ENCODE measurements around the gene CLIP2.
"Not testable (repeated sequence)": the region's sequence is repeated elsewhere in the genome, so short reads cannot be mapped to it uniquely, and the experiment has no call there.

The CLIP2 gene

GRCh38 chr7:74289018-74289658, at the start of gene CLIP2:
CLIP2 (plus strand) TSS chr7:74289407; CDS start chr7:74317547, 28,140 bp downstream.
- no peaks in the 10 kb centered on the region for H3K36me3 ChIP-seq (ENCODE audit: control insufficient read depth, insufficient read depth, low read length)
- H3K27ac ChIP-seq (ENCODE audit: low read depth, low read length): no peak within 1 kb of the TSS
- H3K4me3 ChIP-seq (ENCODE audit: low read depth, low read length): peak within 1 kb of the TSS; percentile 94
- peaks cover 36% of the 10 kb centered on the region for H3K4me1 ChIP-seq (ENCODE audit: control insufficient read depth, insufficient read depth, low read length)
- H3K9ac ChIP-seq (ENCODE audit: low read length): peak within 1 kb of the TSS; percentile 79
- no peaks in the 10 kb centered on the region for H3K9me3 ChIP-seq (ENCODE audit: control insufficient read depth, insufficient read depth, low read depth, low read length)
- H3K27me3 ChIP-seq (ENCODE audit: control insufficient read depth, insufficient read depth, low read length): peaks cover 9% of the 10 kb centered on the region

DNA sequence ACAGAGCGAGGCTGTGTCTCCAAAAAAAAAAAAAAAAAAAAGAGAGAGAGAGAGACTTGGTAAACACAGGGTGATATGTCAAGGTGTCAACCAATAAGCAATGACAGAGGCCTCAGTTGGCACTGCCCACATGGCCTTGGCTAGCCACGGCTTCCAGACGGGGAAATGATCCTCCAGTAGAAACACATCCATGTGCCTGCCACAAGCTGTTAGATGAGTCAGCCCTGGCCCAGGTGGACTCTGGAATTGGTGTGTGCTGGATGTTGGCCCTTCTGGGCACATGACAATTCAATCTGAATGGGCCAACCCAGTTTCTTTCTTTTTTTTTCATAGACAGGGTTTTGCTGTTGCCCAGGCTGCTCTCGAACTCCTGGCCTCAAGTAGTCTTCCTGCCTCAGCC, 48.7 kb upstream of the CLIP2 start:
- no peak overlapping the region for H3K27ac ChIP-seq (ENCODE audit: low read depth, low read length)
- no peak overlapping the region for H3K9ac ChIP-seq (ENCODE audit: low read length)
- no peaks in the 10 kb centered on the region for H3K9me3 ChIP-seq (ENCODE audit: control insufficient read depth, insufficient read depth, low read depth, low read length)
- no peak overlapping the region for H3K4me3 ChIP-seq (ENCODE audit: low read depth, low read length)
- H3K36me3 ChIP-seq (ENCODE audit: control insufficient read depth, insufficient read depth, low read length): peaks cover 95% of the 10 kb centered on the region
- H3K4me1 ChIP-seq (ENCODE audit: control insufficient read depth, insufficient read depth, low read length): no peaks in the 10 kb centered on the region
- H3K27me3 ChIP-seq (ENCODE audit: control insufficient read depth, insufficient read depth, low read length): no peaks in the 10 kb centered on the region

DNA sequence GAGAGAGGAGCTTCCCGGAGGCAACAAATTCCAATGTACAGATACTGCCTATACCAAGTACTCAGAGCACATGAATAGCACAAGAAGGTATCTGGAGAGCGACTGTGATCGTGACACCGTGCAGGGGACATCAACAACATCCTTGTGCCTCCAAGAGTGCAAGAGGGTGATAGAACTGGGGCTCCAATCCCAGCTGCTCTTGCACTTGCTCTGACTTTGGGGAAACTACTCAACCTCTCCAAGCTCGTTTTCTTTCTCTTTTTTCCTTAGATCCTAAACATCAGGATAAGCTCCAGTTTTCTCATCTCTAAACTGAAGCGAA, 47.1 kb upstream of the CLIP2 start:
- H3K27me3 ChIP-seq (ENCODE audit: control insufficient read depth, insufficient read depth, low read length): no peaks in the 10 kb centered on the region
- H3K4me3 ChIP-seq (ENCODE audit: low read depth, low read length): no peak overlapping the region
- peaks cover 89% of the 10 kb centered on the region for H3K36me3 ChIP-seq (ENCODE audit: control insufficient read depth, insufficient read depth, low read length)
- H3K4me1 ChIP-seq (ENCODE audit: control insufficient read depth, insufficient read depth, low read length): no peaks in the 10 kb centered on the region
- H3K9ac ChIP-seq (ENCODE audit: low read length): no peak overlapping the region
- no peak overlapping the region for H3K27ac ChIP-seq (ENCODE audit: low read depth, low read length)
- no peaks in the 10 kb centered on the region for H3K9me3 ChIP-seq (ENCODE audit: control insufficient read depth, insufficient read depth, low read depth, low read length)

GRCh38 chr7:74246497-74246896, 42.7 kb upstream of the CLIP2 start:
- Histone ChIP-seq H3K36me3 (ENCODE audit: control insufficient read depth, insufficient read depth, low read length) (peaks cover 88% of the 10 kb centered on the region), H3K9ac (ENCODE audit: low read length) (no peak overlapping the region), H3K4me1 (ENCODE audit: control insufficient read depth, insufficient read depth, low read length) (no peaks in the 10 kb centered on the region), H3K4me3 (ENCODE audit: low read depth, low read length) (no peak overlapping the region), H3K9me3 (ENCODE audit: control insufficient read depth, insufficient read depth, low read depth, low read length) (no peaks in the 10 kb centered on the region), H3K27ac (ENCODE audit: low read depth, low read length) (no peak overlapping the region), H3K27me3 (ENCODE audit: control insufficient read depth, insufficient read depth, low read length) (no peaks in the 10 kb centered on the region)

DNA sequence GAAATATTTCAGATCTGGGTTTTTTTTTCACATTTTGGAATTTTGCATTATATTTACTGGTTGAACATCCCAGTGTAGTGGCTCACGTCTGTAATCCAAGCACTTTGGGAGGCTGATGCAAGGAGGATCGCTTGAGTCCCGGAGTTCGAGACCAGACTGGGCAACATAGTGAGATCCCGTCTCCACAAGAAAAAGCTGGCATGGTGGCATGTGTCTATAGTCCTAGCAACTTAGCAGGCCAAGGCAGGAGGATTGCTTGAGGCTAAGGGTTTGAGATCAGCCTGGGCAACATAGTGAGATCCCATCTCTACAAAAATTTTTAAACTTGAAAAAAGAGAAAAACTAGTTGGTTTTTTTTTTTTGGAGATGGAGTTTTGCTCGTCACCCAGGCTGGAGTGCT, 41.1 kb upstream of the CLIP2 start:
- H3K27me3 ChIP-seq (ENCODE audit: control insufficient read depth, insufficient read depth, low read length): no peaks in the 10 kb centered on the region
- H3K4me3 ChIP-seq (ENCODE audit: low read depth, low read length): no peak overlapping the region
- no peaks in the 10 kb centered on the region for H3K4me1 ChIP-seq (ENCODE audit: control insufficient read depth, insufficient read depth, low read length)
- H3K36me3 ChIP-seq (ENCODE audit: control insufficient read depth, insufficient read depth, low read length): peaks cover 79% of the 10 kb centered on the region
- no peak overlapping the region for H3K27ac ChIP-seq (ENCODE audit: low read depth, low read length)
- H3K9ac ChIP-seq (ENCODE audit: low read length): no peak overlapping the region
- H3K9me3 ChIP-seq (ENCODE audit: control insufficient read depth, insufficient read depth, low read depth, low read length): no peaks in the 10 kb centered on the region

GRCh38 chr7:74249058-74249457, 40.1 kb upstream of the CLIP2 start:
- not testable (repeated sequence) for H3K4me3 ChIP-seq (ENCODE audit: low read depth, low read length); H3K4me1 ChIP-seq (ENCODE audit: control insufficient read depth, insufficient read depth, low read length); H3K27me3 ChIP-seq (ENCODE audit: control insufficient read depth, insufficient read depth, low read length); H3K9me3 ChIP-seq (ENCODE audit: control insufficient read depth, insufficient read depth, low read depth, low read length); H3K9ac ChIP-seq (ENCODE audit: low read length); H3K27ac ChIP-seq (ENCODE audit: low read depth, low read length)
- H3K36me3 ChIP-seq (ENCODE audit: control insufficient read depth, insufficient read depth, low read length): peaks cover 72% of the 10 kb centered on the region

GRCh38 chr7:74252893-74253292, 36.3 kb upstream of the CLIP2 start:
- Histone ChIP-seq H3K36me3 (ENCODE audit: control insufficient read depth, insufficient read depth, low read length) (peaks cover 43% of the 10 kb centered on the region), H3K9ac (ENCODE audit: low read length) (no peak overlapping the region), H3K27me3 (ENCODE audit: control insufficient read depth, insufficient read depth, low read length) (no peaks in the 10 kb centered on the region), H3K27ac (ENCODE audit: low read depth, low read length) (no peak overlapping the region), H3K4me3 (ENCODE audit: low read depth, low read length) (peak overlapping the region; percentile 95), H3K4me1 (ENCODE audit: control insufficient read depth, insufficient read depth, low read length) (no peaks in the 10 kb centered on the region), H3K9me3 (ENCODE audit: control insufficient read depth, insufficient read depth, low read depth, low read length) (no peaks in the 10 kb centered on the region)

DNA sequence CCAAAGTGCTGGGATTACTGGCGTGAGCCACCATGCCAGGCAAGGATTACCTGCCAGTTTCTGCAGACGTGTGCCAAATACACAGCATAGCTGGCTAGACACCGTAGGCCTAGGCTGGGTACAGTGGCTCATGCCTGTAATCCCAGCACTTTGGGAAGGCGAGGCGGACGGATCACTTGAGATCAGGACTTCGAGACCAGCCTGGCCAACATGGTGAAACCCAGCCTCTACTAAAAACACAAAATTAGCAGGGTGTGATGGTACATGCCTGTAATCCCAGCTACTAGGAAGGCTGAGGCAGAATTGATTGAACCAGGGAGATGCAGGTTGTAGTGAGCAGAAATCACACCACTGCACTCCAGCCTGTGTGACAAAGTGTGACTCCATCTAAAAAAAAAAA, 35.9 kb upstream of the CLIP2 start:
- peaks cover 38% of the 10 kb centered on the region for H3K36me3 ChIP-seq (ENCODE audit: control insufficient read depth, insufficient read depth, low read length)
- peak overlapping the region; percentile 98 for H3K9ac ChIP-seq (ENCODE audit: low read length)
- H3K27me3 ChIP-seq (ENCODE audit: control insufficient read depth, insufficient read depth, low read length): no peaks in the 10 kb centered on the region
- no peak overlapping the region for H3K27ac ChIP-seq (ENCODE audit: low read depth, low read length)
- no peaks in the 10 kb centered on the region for H3K4me1 ChIP-seq (ENCODE audit: control insufficient read depth, insufficient read depth, low read length)
- H3K9me3 ChIP-seq (ENCODE audit: control insufficient read depth, insufficient read depth, low read depth, low read length): no peaks in the 10 kb centered on the region
- H3K4me3 ChIP-seq (ENCODE audit: low read depth, low read length): peak overlapping the region; percentile 95

DNA sequence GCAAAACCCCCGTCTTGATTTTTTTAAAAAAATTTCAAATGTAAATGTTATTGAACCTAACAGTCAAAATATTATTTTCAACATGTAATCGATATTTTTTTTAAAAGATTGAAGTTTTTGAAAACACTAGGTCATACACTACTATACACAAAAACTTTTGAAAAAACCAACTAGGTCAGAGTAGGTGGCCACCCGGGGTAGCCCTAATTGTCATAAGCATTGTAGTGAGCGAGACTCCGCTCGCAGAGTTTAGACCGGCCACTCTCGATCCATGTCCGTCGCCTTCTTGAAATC, 35.4 kb upstream of the CLIP2 start:
- Histone ChIP-seq H3K9me3 (ENCODE audit: control insufficient read depth, insufficient read depth, low read depth, low read length) (no peaks in the 10 kb centered on the region), H3K4me1 (ENCODE audit: control insufficient read depth, insufficient read depth, low read length) (no peaks in the 10 kb centered on the region), H3K27ac (ENCODE audit: low read depth, low read length) (peak overlapping the region; percentile 95; the same call in 1 of the 2 replicates)

GRCh38 chr7:74254129-74254857, 34.9 kb upstream of the CLIP2 start, which contains the start of gene RFC2:
RFC2 (minus strand) TSS chr7:74254399; CDS start chr7:74254383, 16 bp downstream.
- H3K27me3 ChIP-seq (ENCODE audit: control insufficient read depth, insufficient read depth, low read length): no peaks in the 10 kb centered on the region
- no peaks in the 10 kb centered on the region for H3K4me1 ChIP-seq (ENCODE audit: control insufficient read depth, insufficient read depth, low read length)
- H3K27ac ChIP-seq (ENCODE audit: low read depth, low read length): peak within 1 kb of the TSS; percentile 95
- H3K4me3 ChIP-seq (ENCODE audit: low read depth, low read length): peak within 1 kb of the TSS; percentile 95
- peak within 1 kb of the TSS; percentile 98 for H3K9ac ChIP-seq (ENCODE audit: low read length)
- no peaks in the 10 kb centered on the region for H3K9me3 ChIP-seq (ENCODE audit: control insufficient read depth, insufficient read depth, low read depth, low read length)
- H3K36me3 ChIP-seq (ENCODE audit: control insufficient read depth, insufficient read depth, low read length): peaks cover 29% of the 10 kb centered on the region

More for the DNA sequence above, 35.4 kb upstream of the CLIP2 start:
- peaks cover 34% of the 10 kb centered on the region for H3K36me3 ChIP-seq (ENCODE audit: control insufficient read depth, insufficient read depth, low read length)
- no peaks in the 10 kb centered on the region for H3K27me3 ChIP-seq (ENCODE audit: control insufficient read depth, insufficient read depth, low read length)
- peak overlapping the region; percentile 98 for H3K9ac ChIP-seq (ENCODE audit: low read length)
- peak overlapping the region; percentile 95 for H3K4me3 ChIP-seq (ENCODE audit: low read depth, low read length)

DNA sequence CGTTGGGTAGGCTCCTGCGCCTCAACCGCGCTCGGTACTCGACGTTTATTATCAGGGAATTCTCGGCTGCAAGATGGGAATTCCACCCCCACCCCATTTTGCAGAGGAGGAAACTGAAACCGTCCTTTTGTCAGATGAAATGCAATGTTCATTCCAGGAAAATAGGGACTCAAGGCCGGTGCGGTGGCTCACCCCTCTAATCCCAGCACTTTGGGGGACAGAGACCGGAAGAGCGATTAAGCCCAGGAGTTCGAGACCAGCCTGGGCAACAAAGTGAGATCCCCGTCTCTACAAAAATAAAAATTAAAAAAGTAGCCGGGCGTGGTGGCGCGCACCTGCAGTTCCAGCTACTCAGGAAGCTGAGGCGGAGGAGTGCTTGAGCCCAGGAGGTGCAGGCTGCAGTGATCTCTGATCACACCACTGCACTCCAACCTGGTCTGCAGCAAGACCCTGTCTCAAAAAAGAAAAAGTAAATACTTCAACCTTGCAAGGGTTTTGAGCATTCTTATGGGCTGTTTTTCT, 34.3 kb upstream of the CLIP2 start:
- Histone ChIP-seq H3K27me3 (ENCODE audit: control insufficient read depth, insufficient read depth, low read length) (no peaks in the 10 kb centered on the region), H3K36me3 (ENCODE audit: control insufficient read depth, insufficient read depth, low read length) (peaks cover 23% of the 10 kb centered on the region), H3K27ac (ENCODE audit: low read depth, low read length) (peak overlapping the region; percentile 95), H3K9me3 (ENCODE audit: control insufficient read depth, insufficient read depth, low read depth, low read length) (no peaks in the 10 kb centered on the region), H3K4me1 (ENCODE audit: control insufficient read depth, insufficient read depth, low read length) (no peaks in the 10 kb centered on the region), H3K4me3 (ENCODE audit: low read depth, low read length) (peak overlapping the region; percentile 95), H3K9ac (ENCODE audit: low read length) (peak overlapping the region; percentile 98)
